ENCODE results near the gene CHPF. TPM values are rescaled to one million over a fixed set of nuclear protein-coding genes. Genes with fewer than 3 reads are reported as not detected.

Gene CHPF
- total RNA-seq, 2 experiments from 2014 or later = 6.5 to 7.1 TPM

GRCh38 chr2:219549619-219550018 is 6.0 kb upstream of the CHPF start:
- Histone ChIP-seq H3K4me3 (ENCODE audit: low read length) (no peak overlapping the region), H3K27ac (ENCODE audit: low read depth in 1 of 2, low read length in 2 of 2) (no peak overlapping the region), H3K4me1 (ENCODE audit: insufficient read depth, low read length) (peaks cover 24% of the 10 kb centered on the region), H3K36me3 (ENCODE audit: insufficient read depth, low read length) (no peaks in the 10 kb centered on the region), H3K27me3 (ENCODE audit: control insufficient read depth in 1 of 2, insufficient read depth in 2 of 2, low read length in 2 of 2) (peaks cover 28 to 34% of the 10 kb centered on the region in 2 experiments), H3K9me3 (ENCODE audit: control insufficient read depth in 1 of 2, insufficient read depth in 1 of 2, low read length in 2 of 2) (peaks cover 0 to 31% of the 10 kb centered on the region in 2 experiments)
- Mint-ChIP-seq H3K4me1 (ENCODE audit: low read depth) (peaks cover 21% of the 10 kb centered on the region), H3K4me3 (no peak overlapping the region), H3K27ac (no peak overlapping the region), H3K27me3 (peaks cover 45% of the 10 kb centered on the region), H3K36me3 (ENCODE audit: low read depth) (no peaks in the 10 kb centered on the region), H3K9me3 (no peaks in the 10 kb centered on the region)
- intact Hi-C loops (cut with DNase I, micrococcal nuclease) = loop anchor here in 1 of 2 experiments (10.0 kb wide), 4 partner anchors 255 to 985 kb away; partner anchors contain the start of genes CNOT9, USP37 and ZFAND2B
- ChIA-PET CTCF (no interaction called here), POLR2A (no interaction called here)
- ATAC-seq (ENCODE audit: poor library complexity) = no peak
- no peak for DNase-seq
- no peak for TF ChIP-seq CTCF (IDR thresholded peaks at IDR 0.05)

- no peak for TF ChIP-seq CTCF (IDR thresholded peaks at IDR 0.05)
- ATAC-seq (ENCODE audit: poor library complexity) (no peak), DNase-seq (no peak)
- Mint-ChIP-seq H3K27me3 (peaks cover 39% of the 10 kb centered on the region), H3K4me1 (ENCODE audit: low read depth) (peaks cover 26% of the 10 kb centered on the region), H3K27ac (no peak overlapping the region), H3K9me3 (no peaks in the 10 kb centered on the region), H3K4me3 (no peak overlapping the region), H3K36me3 (ENCODE audit: low read depth) (no peaks in the 10 kb centered on the region)
- H3K27ac ChIP-seq (ENCODE audit: low read depth in 1 of 2, low read length in 2 of 2) = no peak overlapping the region
- H3K9me3 ChIP-seq (ENCODE audit: control insufficient read depth in 1 of 2, insufficient read depth in 1 of 2, low read length in 2 of 2) = peaks cover 0 to 25% of the 10 kb centered on the region in 2 experiments
- ChIA-PET POLR2A (no interaction called here), CTCF (no interaction called here)
- peaks cover 21 to 34% of the 10 kb centered on the region in 2 experiments for H3K27me3 ChIP-seq (ENCODE audit: control insufficient read depth in 1 of 2, insufficient read depth in 2 of 2, low read length in 2 of 2)
- intact Hi-C loops (cut with DNase I, micrococcal nuclease) = loop anchor here in 1 of 2 experiments (10.0 kb wide), 4 partner anchors 254 to 984 kb away; partner anchors contain the start of genes CNOT9, USP37 and ZFAND2B
- H3K36me3 ChIP-seq (ENCODE audit: insufficient read depth, low read length) = no peaks in the 10 kb centered on the region
- H3K4me3 ChIP-seq (ENCODE audit: low read length) = no peak overlapping the region
- H3K4me1 ChIP-seq (ENCODE audit: insufficient read depth, low read length) = peaks cover 30% of the 10 kb centered on the region
Observed at GRCh38 chr2:219548990-219549389, 5.4 kb upstream of the CHPF start.

- no peak overlapping the region for H3K27ac ChIP-seq (ENCODE audit: low read depth in 1 of 2, low read length in 2 of 2)
- peaks cover 0 to 14% of the 10 kb centered on the region in 2 experiments for H3K9me3 ChIP-seq (ENCODE audit: control insufficient read depth in 1 of 2, insufficient read depth in 1 of 2, low read length in 2 of 2)
- TF ChIP-seq CTCF (IDR thresholded peaks at IDR 0.05) = no peak
- ATAC-seq (ENCODE audit: poor library complexity) = no peak
- Mint-ChIP-seq H3K9me3 (no peaks in the 10 kb centered on the region), H3K27me3 (peaks cover 29% of the 10 kb centered on the region), H3K4me3 (no peak overlapping the region), H3K4me1 (ENCODE audit: low read depth) (peaks cover 19% of the 10 kb centered on the region), H3K36me3 (ENCODE audit: low read depth) (no peaks in the 10 kb centered on the region), H3K27ac (no peak overlapping the region)
- H3K4me3 ChIP-seq (ENCODE audit: low read length) = no peak overlapping the region
- H3K36me3 ChIP-seq (ENCODE audit: insufficient read depth, low read length) = no peaks in the 10 kb centered on the region
- POLR2A ChIA-PET = no interaction called here
- no peak for DNase-seq
- CTCF ChIA-PET = no interaction called here
- peaks cover 10 to 20% of the 10 kb centered on the region in 2 experiments for H3K27me3 ChIP-seq (ENCODE audit: control insufficient read depth in 1 of 2, insufficient read depth in 2 of 2, low read length in 2 of 2)
- H3K4me1 ChIP-seq (ENCODE audit: insufficient read depth, low read length) = peaks cover 28% of the 10 kb centered on the region
- intact Hi-C loops (cut with DNase I, micrococcal nuclease) = loop anchor here in 1 of 2 experiments (10.0 kb wide), 4 partner anchors 253 to 983 kb away; partner anchors contain the start of genes CNOT9, USP37 and ZFAND2B
Observed at GRCh38 chr2:219547621-219548020, 4.0 kb upstream of the CHPF start.

Measured in CD4-positive, alpha-beta T cell (primary cell).